CD4-positive, alpha-beta T cell treated with Interleukin-1 beta for 1 hour (primary cell): ENCODE measurements around the gene TEX51.

Experiments used
- DNase-seq, 2 donors: peaks; one replicate each; pipeline ENCODE4 v3.0.0-alpha.2; 2020 to 2022

TEX51 gene

GRCh38 chr2:126915903-126916302, 17.2 kb downstream of the TEX51 start:
- no peak for DNase-seq

GRCh38 chr2:126916744-126917143, 18.1 kb downstream of the TEX51 start:
- DNase-seq: no peak

DNA sequence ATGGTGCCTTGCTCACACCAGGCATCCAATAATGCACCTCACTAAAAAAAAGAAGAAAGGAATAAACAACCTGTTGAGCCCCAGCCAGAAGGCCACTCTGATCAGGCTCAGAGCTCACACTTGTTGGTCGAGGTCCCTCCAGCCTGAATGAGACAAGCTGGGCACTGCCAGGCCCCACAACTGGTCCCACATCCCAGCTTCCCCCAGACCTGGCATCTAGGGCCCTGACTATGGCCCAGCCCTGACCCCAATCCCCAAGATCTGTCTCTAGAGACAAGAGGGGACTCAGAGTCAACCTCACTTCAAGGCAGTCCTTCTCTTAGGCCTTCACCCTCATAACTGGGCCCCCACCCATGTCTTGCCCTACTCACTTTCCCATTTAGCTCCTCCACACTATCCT, 22.4 kb downstream of the TEX51 start:
- DNase-seq: no peak

- no peak for DNase-seq
These were observed 32.4 kb downstream of the TEX51 start for GRCh38 chr2:126930970-126931590.

DNA sequence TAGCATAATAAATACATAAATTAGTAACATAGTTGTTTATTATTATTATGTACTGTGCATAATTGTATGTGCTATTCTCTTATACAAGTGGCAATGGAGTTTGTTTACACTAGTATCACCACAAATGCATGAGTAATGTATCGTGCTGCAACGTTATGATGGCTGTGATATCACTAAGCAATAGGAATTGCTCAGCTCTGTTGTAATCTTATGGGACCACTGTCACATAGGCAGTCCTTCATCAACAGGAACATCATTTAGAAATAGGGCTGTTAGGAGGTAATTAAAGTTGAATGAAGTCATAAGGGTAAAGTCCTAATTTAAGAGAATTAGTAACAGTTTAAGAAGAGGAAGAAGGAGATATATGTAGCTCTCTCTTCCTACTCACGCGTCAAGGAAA, 33.8 kb downstream of the TEX51 start:
- DNase-seq: no peak

DNA sequence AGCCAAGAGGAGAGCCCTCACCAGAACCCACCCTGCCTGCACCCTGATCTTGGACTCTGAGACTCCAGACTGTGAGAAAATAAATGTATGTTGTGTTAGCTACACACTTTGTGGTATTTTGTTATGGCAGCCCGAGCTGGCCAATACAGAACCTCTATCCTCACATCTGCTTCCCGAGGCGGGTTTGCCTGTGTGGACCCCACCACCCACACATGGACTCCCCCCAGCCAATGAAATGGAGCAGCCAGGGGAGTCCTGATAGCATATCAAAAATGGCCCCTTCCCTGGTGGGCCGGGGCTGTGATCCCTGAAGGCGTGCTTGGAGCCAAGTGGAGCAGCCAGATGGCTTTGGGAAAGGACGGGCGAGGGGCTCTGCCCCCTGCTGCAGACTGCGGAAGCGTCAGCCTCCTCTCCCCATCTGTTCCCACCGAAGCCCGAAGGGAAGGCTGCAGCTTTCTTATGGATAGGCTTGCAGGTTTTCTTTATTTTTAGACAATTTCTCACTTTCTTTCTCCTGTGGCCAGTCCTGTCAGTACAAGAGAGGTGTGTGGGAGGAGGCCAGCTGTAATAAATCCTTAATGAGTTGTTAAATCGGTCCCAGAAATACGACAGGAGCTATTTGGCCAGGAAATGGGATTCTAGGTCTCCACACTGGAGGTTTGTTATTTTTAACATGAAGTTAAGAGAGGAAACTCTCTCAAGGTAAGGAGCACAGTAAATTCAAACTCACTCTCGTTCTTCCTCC, 34.4 kb downstream of the TEX51 start:
- no peak for DNase-seq

DNA sequence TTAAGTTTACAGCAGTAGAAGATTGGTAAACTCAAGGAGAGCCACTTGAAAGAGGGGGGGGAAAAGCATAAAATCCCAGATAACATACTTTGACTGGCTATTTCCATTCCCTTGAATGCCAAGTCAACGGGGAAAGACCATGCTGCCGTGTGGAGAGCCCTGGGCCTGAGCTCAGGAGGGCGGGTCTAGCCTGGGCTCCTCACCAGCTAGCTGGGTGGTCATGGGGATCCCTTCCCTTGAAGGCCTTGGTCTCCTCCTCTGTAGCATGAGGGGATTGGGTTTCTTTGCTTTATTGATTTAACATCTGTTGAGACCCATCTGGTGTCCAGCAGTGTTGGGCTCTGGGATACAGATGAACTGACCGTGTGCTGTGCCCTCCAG, 35.0 kb downstream of the TEX51 start:
- DNase-seq: no peak

DNA sequence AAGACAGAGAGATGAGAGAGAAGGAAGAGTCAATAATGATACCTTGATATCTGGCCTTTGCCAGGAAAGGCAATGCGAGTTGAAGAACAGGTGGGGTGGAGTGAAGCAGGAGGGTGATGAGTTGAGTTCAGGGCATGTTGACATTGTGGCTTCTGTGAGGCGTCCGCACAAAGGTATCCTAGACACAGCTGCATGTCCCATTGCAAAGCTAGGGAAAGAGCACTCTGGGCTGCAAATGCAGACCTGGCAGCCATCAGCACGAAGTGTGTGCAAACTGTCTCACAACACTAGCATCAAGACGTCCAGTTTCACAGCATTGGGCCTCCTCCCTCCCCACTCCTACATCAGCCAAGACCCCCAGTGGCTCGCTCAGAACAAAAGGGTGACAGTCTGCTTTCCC, 36.1 kb downstream of the TEX51 start:
- DNase-seq: no peak

GRCh38 chr2:126935774-126936173, 37.1 kb downstream of the TEX51 start:
- DNase-seq: no peak

- no peak for DNase-seq
These were observed 37.6 kb downstream of the TEX51 start for GRCh38 chr2:126936219-126936723.

GRCh38 chr2:126940331-126940730, 41.6 kb downstream of the TEX51 start:
- DNase-seq: no peak

DNA sequence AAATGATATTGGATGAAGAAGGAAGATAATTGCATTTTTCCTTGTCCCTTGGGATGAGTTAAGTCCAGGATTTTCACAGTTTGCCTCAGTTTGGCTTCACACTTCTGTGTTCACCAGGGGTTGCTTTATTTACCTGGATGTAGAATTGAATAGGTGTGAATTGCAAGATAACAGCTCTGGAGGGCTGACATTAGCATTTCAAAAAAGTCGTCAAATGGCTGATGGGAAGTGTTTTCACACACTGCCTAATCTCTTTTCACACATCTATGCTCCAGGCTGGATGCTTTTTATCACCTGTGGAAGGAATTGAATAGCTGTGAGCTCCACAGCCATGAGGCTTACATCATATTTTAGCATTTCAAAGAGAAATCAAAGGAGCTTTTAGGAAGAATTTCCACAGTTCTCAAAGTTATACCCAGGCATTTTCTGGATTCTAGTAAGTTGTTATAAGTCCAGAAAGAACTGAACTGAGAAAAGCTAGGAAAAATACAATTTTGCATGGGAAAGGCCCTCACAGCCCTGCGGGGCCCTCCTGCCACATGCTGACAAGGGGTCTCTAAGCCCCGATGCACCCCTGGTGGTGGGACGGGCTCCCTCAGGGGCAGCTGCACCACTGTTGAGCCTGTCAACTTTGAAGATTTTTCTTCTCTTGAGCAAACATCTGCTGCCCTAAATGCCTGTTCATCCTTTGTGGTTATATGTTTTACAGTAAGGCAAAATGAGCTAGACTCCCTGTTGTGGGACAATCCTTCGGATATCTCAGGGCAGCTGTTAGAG, 43.9 kb downstream of the TEX51 start:
- DNase-seq: no peak

GRCh38 chr2:126943612-126944348, 45.1 kb downstream of the TEX51 start:
- no peak for DNase-seq

DNA sequence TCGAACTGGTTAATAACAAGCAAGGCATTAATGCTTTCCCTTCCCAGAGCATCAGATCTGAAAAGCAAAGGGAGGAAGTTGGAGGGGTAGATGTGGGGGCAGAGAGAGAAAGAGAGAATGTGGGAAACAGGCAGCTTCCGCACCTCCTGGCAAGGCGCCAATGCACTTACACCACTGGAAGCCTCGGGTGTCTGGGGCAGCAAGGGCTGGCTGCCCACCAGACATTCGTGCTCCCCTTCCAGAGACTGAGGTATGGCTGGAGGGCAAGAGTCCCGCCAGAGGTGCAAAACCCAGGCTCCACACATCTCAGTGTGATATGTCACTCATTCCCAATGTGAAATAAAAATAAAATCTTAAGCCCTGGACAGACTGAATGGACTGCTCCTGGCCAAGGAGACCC, 46.4 kb downstream of the TEX51 start:
- no peak for DNase-seq

DNA sequence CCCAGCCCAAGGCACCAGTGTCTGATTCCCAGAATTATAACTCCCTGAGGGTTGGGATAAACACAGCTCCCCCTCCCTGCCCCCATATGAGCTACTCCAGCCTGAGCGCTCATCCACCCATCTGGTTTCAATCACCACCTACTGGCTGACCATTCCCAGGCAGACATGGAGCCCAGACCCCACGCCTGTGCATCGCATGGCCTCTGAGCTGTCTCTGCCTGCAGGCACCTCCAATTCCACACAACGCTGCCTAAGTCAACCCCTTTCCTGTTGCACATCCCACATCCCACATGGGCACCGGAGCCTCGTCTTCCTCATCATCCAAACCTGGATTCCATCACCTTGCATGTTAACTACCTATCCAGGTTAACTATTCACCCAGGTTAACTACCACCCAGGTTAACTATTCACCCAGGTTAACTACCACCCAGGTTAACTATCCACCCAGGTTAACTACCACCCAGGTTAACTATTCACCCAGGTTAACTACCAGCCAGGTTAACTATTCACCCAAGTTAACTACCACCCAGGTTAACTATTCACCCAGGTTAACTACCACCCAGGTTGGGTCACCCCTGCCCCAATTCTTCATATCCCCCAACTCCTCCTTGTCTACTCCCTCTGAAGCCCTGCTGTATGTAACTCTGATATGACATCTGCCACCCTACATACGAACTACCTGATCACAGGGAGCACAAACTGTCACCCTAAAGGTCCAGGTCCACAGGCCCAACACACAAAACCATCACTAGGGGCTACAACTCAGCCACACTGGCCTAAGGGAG, 47.8 kb downstream of the TEX51 start:
- no peak for DNase-seq

DNA sequence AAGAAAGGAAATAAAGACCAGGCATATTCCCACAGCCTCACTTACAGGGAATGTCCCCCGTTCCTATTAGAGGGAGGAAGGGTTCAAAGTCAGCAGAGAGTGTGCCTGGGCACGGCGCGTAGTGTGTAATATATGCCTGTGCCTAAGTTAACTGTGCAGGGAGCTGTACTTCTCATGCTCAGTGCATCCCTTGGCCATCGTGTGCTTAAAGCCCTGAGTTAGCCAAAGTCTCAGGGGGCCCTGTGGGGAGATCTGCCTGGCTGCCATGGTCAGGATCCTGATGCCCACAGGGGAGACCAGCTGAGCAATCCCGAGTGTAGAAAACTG, 48.4 kb downstream of the TEX51 start:
- no peak for DNase-seq

DNA sequence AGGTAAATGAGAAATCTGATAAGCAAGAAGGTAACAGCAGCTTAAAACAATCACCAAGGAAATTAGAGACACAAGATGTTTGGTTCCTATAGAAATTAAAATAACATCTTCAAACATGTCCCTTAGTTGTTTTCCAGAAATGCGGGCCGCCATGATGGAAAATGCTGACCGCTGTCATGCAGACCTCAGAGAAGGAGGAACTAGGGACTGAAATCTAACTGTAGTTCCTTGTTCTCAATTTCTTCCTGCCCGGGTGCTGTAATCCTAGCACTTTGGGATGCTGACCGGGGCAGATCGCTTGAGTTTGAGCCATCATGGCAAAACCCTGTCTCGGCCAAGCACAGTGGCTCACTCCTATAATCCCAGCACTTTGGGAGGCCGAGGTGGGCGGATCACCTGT, 51.1 kb downstream of the TEX51 start:
- DNase-seq: no peak

DNA sequence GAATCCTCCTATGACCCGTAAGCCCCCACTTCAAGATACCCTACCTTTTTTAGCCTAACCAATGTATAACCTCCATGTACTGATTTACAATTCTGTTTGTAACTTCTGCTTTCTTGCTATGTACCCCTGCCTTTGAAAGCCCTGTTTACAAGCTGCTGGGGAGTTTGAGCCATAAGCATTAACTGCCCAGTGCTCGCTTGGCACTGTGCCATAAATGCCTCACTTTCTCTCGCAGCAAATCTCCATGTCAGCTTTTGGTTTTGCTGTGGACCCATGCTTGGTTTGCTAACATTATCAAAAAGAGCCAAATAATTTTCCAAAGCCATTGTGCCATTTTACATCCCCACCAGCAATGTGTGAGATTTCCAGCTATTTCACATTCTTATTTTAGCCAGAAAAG, 51.8 kb downstream of the TEX51 start:
- DNase-seq: no peak
